GM12878 (cell line): ENCODE data around the gene ARIH2.

ENCODE experiments used
- HDGF ChIP-seq: fragments of 450-650 bp; IDR thresholded peaks from 2 replicates; pipeline ENCODE4 v1.6.1; 2016; ENCODE audit warnings: antibody characterized with exemption
- JUNB ChIP-seq: IDR thresholded peaks from 2 replicates; pipeline ENCODE4 v1.6.1; 2016; ENCODE audit warnings: antibody characterized with exemption, mild to moderate bottlenecking
- TF ChIP-seq, protein P1 (sequence below), 3 experiments: IDR thresholded peaks in 2 of 3; conservative IDR thresholded peaks in 1 of 3; 2 replicates each; pipeline ENCODE4 v1.5.1; 2011; ENCODE audit warnings: low read depth in 3 of 3, low read length in 3 of 3, mild to moderate bottlenecking in 3 of 3, control low read depth in 2 of 3, moderate library complexity in 2 of 3, inconsistent platforms in 1 of 3, mixed read lengths in 1 of 3; ENCODE audit not compliant: control insufficient read depth in 2 of 3, insufficient read depth in 1 of 3; ENCODE audit errors: extremely low read depth in 1 of 3
- TF ChIP-seq, protein P2 (sequence below): fragments of 150-350 bp; IDR thresholded peaks from 2 replicates; pipeline ENCODE4 v1.6.1; 2016; ENCODE audit warnings: low read depth, low read length

- TF ChIP-seq, protein P1, sequence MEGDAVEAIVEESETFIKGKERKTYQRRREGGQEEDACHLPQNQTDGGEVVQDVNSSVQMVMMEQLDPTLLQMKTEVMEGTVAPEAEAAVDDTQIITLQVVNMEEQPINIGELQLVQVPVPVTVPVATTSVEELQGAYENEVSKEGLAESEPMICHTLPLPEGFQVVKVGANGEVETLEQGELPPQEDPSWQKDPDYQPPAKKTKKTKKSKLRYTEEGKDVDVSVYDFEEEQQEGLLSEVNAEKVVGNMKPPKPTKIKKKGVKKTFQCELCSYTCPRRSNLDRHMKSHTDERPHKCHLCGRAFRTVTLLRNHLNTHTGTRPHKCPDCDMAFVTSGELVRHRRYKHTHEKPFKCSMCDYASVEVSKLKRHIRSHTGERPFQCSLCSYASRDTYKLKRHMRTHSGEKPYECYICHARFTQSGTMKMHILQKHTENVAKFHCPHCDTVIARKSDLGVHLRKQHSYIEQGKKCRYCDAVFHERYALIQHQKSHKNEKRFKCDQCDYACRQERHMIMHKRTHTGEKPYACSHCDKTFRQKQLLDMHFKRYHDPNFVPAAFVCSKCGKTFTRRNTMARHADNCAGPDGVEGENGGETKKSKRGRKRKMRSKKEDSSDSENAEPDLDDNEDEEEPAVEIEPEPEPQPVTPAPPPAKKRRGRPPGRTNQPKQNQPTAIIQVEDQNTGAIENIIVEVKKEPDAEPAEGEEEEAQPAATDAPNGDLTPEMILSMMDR (IDR thresholded peaks at IDR 0.05 in 2 of 3, conservative IDR thresholded peaks at IDR 0.05 in 1 of 3; ENCODE audit: control insufficient read depth in 2 of 3, extremely low read depth in 1 of 3, insufficient read depth in 1 of 3, low read depth in 3 of 3, low read length in 3 of 3): no peak
- TF ChIP-seq JUNB (no peak), HDGF (no peak)
- TF ChIP-seq, protein P2, sequence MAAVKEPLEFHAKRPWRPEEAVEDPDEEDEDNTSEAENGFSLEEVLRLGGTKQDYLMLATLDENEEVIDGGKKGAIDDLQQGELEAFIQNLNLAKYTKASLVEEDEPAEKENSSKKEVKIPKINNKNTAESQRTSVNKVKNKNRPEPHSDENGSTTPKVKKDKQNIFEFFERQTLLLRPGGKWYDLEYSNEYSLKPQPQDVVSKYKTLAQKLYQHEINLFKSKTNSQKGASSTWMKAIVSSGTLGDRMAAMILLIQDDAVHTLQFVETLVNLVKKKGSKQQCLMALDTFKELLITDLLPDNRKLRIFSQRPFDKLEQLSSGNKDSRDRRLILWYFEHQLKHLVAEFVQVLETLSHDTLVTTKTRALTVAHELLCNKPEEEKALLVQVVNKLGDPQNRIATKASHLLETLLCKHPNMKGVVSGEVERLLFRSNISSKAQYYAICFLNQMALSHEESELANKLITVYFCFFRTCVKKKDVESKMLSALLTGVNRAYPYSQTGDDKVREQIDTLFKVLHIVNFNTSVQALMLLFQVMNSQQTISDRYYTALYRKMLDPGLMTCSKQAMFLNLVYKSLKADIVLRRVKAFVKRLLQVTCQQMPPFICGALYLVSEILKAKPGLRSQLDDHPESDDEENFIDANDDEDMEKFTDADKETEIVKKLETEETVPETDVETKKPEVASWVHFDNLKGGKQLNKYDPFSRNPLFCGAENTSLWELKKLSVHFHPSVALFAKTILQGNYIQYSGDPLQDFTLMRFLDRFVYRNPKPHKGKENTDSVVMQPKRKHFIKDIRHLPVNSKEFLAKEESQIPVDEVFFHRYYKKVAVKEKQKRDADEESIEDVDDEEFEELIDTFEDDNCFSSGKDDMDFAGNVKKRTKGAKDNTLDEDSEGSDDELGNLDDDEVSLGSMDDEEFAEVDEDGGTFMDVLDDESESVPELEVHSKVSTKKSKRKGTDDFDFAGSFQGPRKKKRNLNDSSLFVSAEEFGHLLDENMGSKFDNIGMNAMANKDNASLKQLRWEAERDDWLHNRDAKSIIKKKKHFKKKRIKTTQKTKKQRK: no peak
Measured at GRCh38 chr3:48929358-48930035, 10.9 kb downstream of the ARIH2 start.
